ENCODE results near the gene AADAT. TPM values are rescaled to one million over a fixed set of nuclear protein-coding genes. Genes with fewer than 3 reads are reported as not detected.

Gene AADAT
- total and polyA plus RNA-seq, 9 of the 15 experiments (the other 6 are each of a cell fraction or from before 2014, with no cell fraction given): 0.06 to 0.07 TPM; not detected in 7

DNA sequence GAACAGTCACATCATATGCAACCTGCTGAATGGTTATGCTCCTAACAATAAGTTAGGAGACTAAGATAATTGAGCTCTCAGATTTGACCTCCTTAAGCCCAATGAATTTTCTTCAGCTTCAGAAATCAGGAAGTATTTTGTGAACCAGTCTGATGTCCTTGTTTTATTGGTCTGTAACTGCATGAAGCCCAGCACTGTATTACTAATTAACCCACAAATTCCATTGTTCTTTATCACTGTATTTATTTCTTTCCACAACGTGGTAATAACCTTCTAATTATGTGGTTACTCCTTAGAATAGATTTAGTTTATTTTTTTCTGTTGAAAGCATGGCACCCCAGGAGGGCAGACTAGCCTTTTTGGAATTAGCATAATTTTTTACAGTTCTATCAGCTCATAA, 59.6 kb downstream of the AADAT start:
- Histone ChIP-seq H3K36me3 (ENCODE audit: control insufficient read depth, insufficient read depth, low read length) (no peaks in the 10 kb centered on the region), H2AFZ (ENCODE audit: low read depth, low read length) (no peak overlapping the region), H3K27me3 (ENCODE audit: control insufficient read depth in 2 of 2, insufficient read depth in 2 of 2, low read length in 2 of 2) (peaks cover 3 to 5% of the 10 kb centered on the region in 2 experiments), H3K9ac (ENCODE audit: insufficient read depth in 1 of 2, low read depth in 2 of 2, low read length in 2 of 2) (no peak overlapping the region), H3K4me2 (ENCODE audit: insufficient read depth, low read length) (no peak overlapping the region), H3K27ac (ENCODE audit: extremely low read depth, low read depth, low read length) (no peak overlapping the region), H3K4me3 (no peak overlapping the region), H3K79me2 (ENCODE audit: control insufficient read depth, insufficient read depth, low read length) (no peaks in the 10 kb centered on the region), H3K4me1 (replicated peaks in 1 of 2; ENCODE audit: control insufficient read depth in 2 of 2, insufficient read depth in 2 of 2, low read length in 2 of 2) (peaks cover 3 to 20% of the 10 kb centered on the region in 2 experiments; a peak in 3 of 5 replicates), H3K9me3 (replicated peaks; ENCODE audit: control insufficient read depth, insufficient read depth, low read depth, low read length) (no peaks in the 10 kb centered on the region), H4K20me1 (replicated peaks; ENCODE audit: control insufficient read depth, insufficient read depth, low read length) (no peaks in the 10 kb centered on the region), H3K9me1 (ENCODE audit: control insufficient read depth, insufficient read depth, low read length) (no peaks in the 10 kb centered on the region)
- FAIRE-seq (no peak), ATAC-seq (no peak), DNase-seq (ENCODE audit: extremely low read depth in 1 of 4, low spot score in 3 of 4) (no peak)
- in situ Hi-C loops (cut with MboI) (loop anchor here (25.0 kb wide), 1 partner anchor 418 kb away; the partner anchor contains the start of genes CLCN3 and NEK1), intact Hi-C loops (cut with micrococcal nuclease) (no loop called here)
- 0% methylated on average over 1 of the region's 1 CpG for WGBS (ENCODE audit: insufficient coverage, low coverage, missing lambda C conversion rate)
- ChIA-PET CTCF (ENCODE audit: low intra/inter-chr PET ratio) (no interaction called here), POLR2A (no interaction called here)
- BruUV-seq (replicated peaks): no TSS peak
- TF ChIP-seq NFIX (CRISPR knock-in tag; IDR thresholded peaks at IDR 0.05; ENCODE audit: low read depth) (no peak), SNRNP70 (optimal IDR thresholded peaks at IDR 0.05; ENCODE audit: low read depth, low read length) (no peak), KLF1 (tag; IDR thresholded peaks at IDR 0.05) (no peak), CSDE1 (IDR thresholded peaks at IDR 0.05) (no peak), ZNF436 (CRISPR knock-in tag; IDR thresholded peaks at IDR 0.05) (no peak), ZNF583 (CRISPR knock-in tag; IDR thresholded peaks at IDR 0.05) (no peak), ZNF274 (IDR thresholded peaks at IDR 0.05; ENCODE audit: borderline replicate concordance, low read depth, low read length) (no peak), DMBX1 (CRISPR knock-in tag; IDR thresholded peaks at IDR 0.05; ENCODE audit: borderline replicate concordance) (no peak), PHB (CRISPR knock-in tag; IDR thresholded peaks at IDR 0.05) (no peak), HMG20B (CRISPR knock-in tag; IDR thresholded peaks at IDR 0.05) (no peak), GATAD2B (IDR thresholded peaks at IDR 0.05; ENCODE audit: borderline replicate concordance) (no peak), ZNF384 (IDR thresholded peaks at IDR 0.05; ENCODE audit: low read depth, low read length) (no peak), NUFIP1 (IDR thresholded peaks at IDR 0.05; ENCODE audit: partially characterized antibody) (no peak)
- TF ChIP-seq, protein P1, sequence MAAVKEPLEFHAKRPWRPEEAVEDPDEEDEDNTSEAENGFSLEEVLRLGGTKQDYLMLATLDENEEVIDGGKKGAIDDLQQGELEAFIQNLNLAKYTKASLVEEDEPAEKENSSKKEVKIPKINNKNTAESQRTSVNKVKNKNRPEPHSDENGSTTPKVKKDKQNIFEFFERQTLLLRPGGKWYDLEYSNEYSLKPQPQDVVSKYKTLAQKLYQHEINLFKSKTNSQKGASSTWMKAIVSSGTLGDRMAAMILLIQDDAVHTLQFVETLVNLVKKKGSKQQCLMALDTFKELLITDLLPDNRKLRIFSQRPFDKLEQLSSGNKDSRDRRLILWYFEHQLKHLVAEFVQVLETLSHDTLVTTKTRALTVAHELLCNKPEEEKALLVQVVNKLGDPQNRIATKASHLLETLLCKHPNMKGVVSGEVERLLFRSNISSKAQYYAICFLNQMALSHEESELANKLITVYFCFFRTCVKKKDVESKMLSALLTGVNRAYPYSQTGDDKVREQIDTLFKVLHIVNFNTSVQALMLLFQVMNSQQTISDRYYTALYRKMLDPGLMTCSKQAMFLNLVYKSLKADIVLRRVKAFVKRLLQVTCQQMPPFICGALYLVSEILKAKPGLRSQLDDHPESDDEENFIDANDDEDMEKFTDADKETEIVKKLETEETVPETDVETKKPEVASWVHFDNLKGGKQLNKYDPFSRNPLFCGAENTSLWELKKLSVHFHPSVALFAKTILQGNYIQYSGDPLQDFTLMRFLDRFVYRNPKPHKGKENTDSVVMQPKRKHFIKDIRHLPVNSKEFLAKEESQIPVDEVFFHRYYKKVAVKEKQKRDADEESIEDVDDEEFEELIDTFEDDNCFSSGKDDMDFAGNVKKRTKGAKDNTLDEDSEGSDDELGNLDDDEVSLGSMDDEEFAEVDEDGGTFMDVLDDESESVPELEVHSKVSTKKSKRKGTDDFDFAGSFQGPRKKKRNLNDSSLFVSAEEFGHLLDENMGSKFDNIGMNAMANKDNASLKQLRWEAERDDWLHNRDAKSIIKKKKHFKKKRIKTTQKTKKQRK (IDR thresholded peaks at IDR 0.05; ENCODE audit: borderline replicate concordance, low read depth, low read length): no peak
- TF ChIP-seq, protein P2, sequence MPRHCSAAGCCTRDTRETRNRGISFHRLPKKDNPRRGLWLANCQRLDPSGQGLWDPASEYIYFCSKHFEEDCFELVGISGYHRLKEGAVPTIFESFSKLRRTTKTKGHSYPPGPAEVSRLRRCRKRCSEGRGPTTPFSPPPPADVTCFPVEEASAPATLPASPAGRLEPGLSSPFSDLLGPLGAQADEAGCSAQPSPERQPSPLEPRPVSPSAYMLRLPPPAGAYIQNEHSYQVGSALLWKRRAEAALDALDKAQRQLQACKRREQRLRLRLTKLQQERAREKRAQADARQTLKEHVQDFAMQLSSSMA (CRISPR knock-in tag; IDR thresholded peaks at IDR 0.05): no peak
- TF ChIP-seq, protein P3, sequence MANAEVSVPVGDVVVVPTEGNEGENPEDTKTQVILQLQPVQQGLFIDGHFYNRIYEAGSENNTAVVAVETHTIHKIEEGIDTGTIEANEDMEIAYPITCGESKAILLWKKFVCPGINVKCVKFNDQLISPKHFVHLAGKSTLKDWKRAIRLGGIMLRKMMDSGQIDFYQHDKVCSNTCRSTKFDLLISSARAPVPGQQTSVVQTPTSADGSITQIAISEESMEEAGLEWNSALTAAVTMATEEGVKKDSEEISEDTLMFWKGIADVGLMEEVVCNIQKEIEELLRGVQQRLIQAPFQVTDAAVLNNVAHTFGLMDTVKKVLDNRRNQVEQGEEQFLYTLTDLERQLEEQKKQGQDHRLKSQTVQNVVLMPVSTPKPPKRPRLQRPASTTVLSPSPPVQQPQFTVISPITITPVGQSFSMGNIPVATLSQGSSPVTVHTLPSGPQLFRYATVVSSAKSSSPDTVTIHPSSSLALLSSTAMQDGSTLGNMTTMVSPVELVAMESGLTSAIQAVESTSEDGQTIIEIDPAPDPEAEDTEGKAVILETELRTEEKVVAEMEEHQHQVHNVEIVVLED (CRISPR knock-in tag; IDR thresholded peaks at IDR 0.05): no peak
- TF ChIP-seq, protein P4, sequence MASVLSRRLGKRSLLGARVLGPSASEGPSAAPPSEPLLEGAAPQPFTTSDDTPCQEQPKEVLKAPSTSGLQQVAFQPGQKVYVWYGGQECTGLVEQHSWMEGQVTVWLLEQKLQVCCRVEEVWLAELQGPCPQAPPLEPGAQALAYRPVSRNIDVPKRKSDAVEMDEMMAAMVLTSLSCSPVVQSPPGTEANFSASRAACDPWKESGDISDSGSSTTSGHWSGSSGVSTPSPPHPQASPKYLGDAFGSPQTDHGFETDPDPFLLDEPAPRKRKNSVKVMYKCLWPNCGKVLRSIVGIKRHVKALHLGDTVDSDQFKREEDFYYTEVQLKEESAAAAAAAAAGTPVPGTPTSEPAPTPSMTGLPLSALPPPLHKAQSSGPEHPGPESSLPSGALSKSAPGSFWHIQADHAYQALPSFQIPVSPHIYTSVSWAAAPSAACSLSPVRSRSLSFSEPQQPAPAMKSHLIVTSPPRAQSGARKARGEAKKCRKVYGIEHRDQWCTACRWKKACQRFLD (CRISPR knock-in tag; IDR thresholded peaks at IDR 0.05): no peak

All from K562 (cell line).